Measurements from ENCODE around the gene ETV6.

Gene ETV6

DNA sequence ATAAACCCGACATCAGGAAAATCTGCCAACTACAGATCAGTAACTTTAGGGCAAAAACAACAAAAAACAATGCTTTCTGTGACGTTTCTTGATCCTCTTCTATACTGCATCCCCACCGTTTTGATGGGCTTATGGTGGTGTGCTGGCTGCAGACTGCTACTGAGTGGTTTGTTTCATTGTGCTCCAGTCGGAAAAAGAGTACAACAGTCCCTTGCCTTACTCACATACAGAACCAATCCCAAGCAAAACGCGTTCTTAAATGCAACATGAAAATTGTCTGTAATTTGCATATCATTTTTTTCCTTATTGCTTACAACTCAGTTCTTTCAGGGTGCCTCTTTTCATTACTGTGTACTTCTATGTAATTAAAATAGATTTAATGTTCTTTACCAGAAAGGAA lies 2.3 kb downstream of the ETV6 start:
- no peak for DNase-seq (ENCODE audit: extremely low spot score)
- ChIA-PET POLR2A (no interaction called here), CTCF (no interaction called here)
- TF ChIP-seq, protein P1, sequence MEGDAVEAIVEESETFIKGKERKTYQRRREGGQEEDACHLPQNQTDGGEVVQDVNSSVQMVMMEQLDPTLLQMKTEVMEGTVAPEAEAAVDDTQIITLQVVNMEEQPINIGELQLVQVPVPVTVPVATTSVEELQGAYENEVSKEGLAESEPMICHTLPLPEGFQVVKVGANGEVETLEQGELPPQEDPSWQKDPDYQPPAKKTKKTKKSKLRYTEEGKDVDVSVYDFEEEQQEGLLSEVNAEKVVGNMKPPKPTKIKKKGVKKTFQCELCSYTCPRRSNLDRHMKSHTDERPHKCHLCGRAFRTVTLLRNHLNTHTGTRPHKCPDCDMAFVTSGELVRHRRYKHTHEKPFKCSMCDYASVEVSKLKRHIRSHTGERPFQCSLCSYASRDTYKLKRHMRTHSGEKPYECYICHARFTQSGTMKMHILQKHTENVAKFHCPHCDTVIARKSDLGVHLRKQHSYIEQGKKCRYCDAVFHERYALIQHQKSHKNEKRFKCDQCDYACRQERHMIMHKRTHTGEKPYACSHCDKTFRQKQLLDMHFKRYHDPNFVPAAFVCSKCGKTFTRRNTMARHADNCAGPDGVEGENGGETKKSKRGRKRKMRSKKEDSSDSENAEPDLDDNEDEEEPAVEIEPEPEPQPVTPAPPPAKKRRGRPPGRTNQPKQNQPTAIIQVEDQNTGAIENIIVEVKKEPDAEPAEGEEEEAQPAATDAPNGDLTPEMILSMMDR (IDR thresholded peaks at IDR 0.05; ENCODE audit: control extremely low read depth, extremely low read depth, low read depth, missing control alignments) = no peak

DNA sequence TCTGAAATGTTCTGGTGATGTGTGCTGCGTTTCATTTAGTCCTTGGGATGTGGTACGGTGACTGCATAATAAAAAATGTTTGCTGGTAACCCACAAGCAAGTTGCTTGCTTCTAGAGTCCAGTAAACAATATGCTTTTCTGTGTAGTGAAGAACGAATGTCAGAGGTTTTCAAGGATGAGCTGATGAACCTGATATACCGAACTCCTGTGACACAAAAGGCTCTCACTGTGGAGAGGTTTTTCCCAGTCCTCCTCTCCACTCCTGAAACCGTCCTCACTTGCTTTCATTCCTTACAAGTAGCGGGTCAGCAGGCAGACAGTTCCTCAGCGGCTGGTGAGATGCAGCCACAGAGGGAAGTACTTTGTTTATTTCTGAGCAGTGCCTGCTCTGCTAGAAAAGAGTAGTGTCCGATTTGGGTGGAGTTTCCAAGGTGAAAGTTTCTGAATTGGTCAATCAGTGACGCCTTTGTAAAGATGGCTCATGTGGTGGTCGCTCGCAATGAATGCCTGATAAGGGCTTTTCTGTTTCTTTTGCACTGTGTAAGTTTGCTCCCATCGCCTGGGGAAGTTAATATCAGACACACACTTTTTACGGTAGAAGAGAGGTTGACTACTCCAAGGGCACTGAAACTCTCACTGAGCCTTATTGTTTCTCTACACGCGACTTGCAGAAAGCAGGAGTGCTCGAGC lies 3.0 kb downstream of the ETV6 start:
- POLR2A ChIA-PET = interaction anchor here (0.6 kb wide), 1 partner anchor 94 kb away, joined by 7 read pairs; no protein-coding TSS in a partner anchor
- CTCF ChIA-PET = no interaction called here
- TF ChIP-seq, protein P1 (IDR thresholded peaks at IDR 0.05; ENCODE audit: control extremely low read depth, extremely low read depth, low read depth, missing control alignments) = no peak
- DNase-seq (ENCODE audit: extremely low spot score) = peak; percentile 57

DNA sequence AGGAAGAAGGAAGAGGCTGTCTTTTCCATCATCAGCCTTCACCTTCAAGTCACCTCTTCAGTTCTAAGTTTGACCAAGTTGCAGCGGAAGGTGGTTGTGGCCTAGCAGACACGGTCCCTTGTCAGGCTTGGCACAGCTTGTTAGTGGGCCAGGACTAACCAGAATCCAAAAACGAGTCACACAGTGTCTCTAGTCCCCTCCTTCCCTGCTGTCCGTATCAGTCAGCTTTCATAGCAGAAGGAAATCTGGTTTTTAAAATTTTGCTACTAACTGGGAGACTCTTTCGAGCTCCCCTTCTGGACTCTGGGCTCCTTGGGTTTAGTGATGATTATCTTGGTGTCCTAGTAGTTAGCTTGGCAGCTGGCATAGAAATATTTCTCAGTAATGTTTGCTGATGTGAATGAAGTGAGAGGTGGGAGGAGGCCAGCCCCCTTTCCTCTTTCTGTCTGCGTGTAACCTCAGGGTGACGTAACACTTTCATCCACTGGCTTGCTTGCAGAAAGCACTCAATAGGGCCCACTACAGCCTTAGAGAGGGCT lies 3.8 kb downstream of the ETV6 start:
- TF ChIP-seq, protein P1 (IDR thresholded peaks at IDR 0.05; ENCODE audit: control extremely low read depth, extremely low read depth, low read depth, missing control alignments) = no peak
- ChIA-PET CTCF (no interaction called here), POLR2A (interaction anchor here (0.6 kb wide), 1 partner anchor 94 kb away, joined by 7 read pairs; no protein-coding TSS in a partner anchor)
- DNase-seq (ENCODE audit: extremely low spot score) = peak; percentile 52

DNA sequence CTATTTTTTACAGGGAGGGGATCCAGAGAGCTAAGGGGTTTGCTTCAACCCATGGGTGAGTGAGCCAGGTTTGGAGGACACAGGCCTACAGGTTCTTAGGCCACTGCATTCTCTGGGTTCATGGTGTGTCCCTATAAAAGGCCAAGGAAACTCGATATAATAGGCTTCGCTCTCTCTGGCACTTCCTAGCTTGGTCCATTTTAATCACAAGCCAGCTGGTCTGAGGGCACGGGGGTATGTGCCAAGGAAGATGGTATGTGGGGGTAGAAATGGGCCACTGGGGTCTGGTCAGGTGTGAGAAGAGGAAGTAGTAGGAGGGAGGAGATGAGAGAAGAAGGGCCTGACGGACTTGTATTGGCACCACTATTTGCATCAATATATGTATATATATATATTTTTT lies 4.9 kb downstream of the ETV6 start:
- ChIA-PET POLR2A (no interaction called here), CTCF (interaction anchor here (0.7 to 2.9 kb wide), 3 partner anchors 12 to 137 kb away, joined by 3 to 14 read pairs (median 3); no protein-coding TSS in a partner anchor)
- DNase-seq (ENCODE audit: extremely low spot score) = no peak
- TF ChIP-seq, protein P1 (IDR thresholded peaks at IDR 0.05; ENCODE audit: control extremely low read depth, extremely low read depth, low read depth, missing control alignments) = no peak

DNA sequence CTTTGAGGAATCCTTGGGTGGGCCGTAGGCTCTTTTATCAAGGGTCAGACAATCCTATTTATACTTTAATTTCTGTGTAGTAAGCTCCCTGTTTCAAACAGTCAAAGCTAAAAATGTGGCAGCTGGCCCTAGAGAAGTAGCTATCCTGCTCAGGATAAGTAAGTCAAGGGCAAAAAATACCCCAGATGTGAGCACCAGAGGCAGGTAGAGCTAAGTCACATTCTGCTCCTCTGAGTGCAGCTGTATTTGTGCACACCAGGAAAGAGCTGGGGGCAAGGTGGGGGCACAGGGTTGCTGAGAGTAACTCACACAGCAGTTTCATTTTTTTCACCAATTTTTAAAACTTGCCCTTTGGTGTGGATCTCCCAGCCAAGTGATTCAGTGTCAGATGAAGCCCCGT lies 5.3 kb downstream of the ETV6 start:
- TF ChIP-seq, protein P1 (IDR thresholded peaks at IDR 0.05; ENCODE audit: control extremely low read depth, extremely low read depth, low read depth, missing control alignments) = no peak
- DNase-seq (ENCODE audit: extremely low spot score) = no peak
- ChIA-PET POLR2A (interaction anchor here (0.6 kb wide), 1 partner anchor 217 kb away, joined by 3 read pairs; no protein-coding TSS in a partner anchor), CTCF (interaction anchor here (0.9 to 2.9 kb wide), 4 partner anchors 12 to 137 kb away, joined by 3 to 14 read pairs (median 3); no protein-coding TSS in a partner anchor)

DNA sequence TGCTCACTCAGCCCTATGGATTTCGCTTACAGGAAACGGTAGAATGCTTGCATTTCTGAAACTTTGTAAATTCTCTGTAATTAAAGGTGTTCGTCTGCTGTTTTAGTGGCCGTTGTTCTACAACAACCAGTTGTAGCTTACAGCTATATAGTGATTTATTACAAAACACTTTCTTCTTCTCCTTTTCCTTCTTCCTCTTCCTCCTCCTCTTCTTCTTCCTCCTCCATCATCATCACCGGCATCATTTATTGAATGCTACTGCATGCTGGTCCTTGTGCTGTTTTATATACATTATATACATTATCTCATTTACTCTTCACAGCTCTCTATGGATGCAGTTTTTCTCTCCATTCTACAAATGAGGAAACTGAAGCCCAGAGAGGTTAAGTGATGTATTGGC lies 6.4 kb downstream of the ETV6 start:
- no peak for DNase-seq (ENCODE audit: extremely low spot score)
- TF ChIP-seq, protein P1 (IDR thresholded peaks at IDR 0.05; ENCODE audit: control extremely low read depth, extremely low read depth, low read depth, missing control alignments) = no peak
- POLR2A ChIA-PET = interaction anchor here (0.6 kb wide), 1 partner anchor 103 kb away, joined by 4 read pairs; no protein-coding TSS in a partner anchor
- CTCF ChIA-PET = interaction anchor here (1.3 to 2.9 kb wide), 3 partner anchors 11 to 377 kb away, joined by 3 to 14 read pairs (median 5); no protein-coding TSS in a partner anchor

Data from GM10248 (cell line).